Esophagus squamous epithelium (tissue), 4 donors: ENCODE measurements around the gene TSPAN15.

ENCODE experiments used
- POLR2A ChIP-seq, 4 donors: fragments of 450-650 bp; IDR thresholded peaks; one replicate each; pipeline ENCODE4 v1.6.1; 2017; ENCODE audit warnings: antibody characterized with exemption in 4 of 4, mild to moderate bottlenecking in 4 of 4, moderate library complexity in 3 of 4
- TF ChIP-seq, protein P1 (sequence below), 6 experiments: fragments of 450-650 bp in 4 of 6; fragments of 200-600 bp in 2 of 6; sonication (generic) in 2 of 6; IDR thresholded peaks; one replicate each; pipeline ENCODE4 v1.5.1; 2016 to 2019; ENCODE audit warnings: antibody characterized with exemption in 6 of 6, mild to moderate bottlenecking in 4 of 6, moderate library complexity in 4 of 6

DNA sequence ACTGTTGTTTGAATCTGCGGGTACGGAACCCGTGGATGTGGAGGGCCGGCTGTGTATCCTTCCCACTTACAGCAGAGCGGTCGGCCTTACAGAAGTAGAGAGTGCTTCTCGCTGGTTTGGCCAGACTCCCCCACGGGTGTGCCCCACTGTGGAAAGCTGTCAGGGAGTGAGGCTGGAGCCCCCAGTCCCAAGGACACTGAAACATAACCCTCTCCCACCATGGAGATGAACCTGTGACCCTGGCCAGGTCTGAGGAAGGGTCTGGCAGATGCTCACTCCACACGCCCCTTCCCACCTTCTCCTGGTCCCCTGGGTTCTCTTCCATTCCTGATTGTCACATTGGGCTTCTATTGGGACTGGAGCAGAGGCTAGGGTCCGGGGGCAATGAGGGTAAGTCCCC is 39.6 kb downstream of the TSPAN15 start:
- no peak for TF ChIP-seq POLR2A (IDR thresholded peaks at IDR 0.05)
- TF ChIP-seq, protein P1, sequence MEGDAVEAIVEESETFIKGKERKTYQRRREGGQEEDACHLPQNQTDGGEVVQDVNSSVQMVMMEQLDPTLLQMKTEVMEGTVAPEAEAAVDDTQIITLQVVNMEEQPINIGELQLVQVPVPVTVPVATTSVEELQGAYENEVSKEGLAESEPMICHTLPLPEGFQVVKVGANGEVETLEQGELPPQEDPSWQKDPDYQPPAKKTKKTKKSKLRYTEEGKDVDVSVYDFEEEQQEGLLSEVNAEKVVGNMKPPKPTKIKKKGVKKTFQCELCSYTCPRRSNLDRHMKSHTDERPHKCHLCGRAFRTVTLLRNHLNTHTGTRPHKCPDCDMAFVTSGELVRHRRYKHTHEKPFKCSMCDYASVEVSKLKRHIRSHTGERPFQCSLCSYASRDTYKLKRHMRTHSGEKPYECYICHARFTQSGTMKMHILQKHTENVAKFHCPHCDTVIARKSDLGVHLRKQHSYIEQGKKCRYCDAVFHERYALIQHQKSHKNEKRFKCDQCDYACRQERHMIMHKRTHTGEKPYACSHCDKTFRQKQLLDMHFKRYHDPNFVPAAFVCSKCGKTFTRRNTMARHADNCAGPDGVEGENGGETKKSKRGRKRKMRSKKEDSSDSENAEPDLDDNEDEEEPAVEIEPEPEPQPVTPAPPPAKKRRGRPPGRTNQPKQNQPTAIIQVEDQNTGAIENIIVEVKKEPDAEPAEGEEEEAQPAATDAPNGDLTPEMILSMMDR (IDR thresholded peaks at IDR 0.05), result no peak
